Activated T-helper 17 cell treated with anti-CD3 and anti-CD28 coated beads, Interleukin-2, amount 50 U/mL, for 72 hours (primary cell): ENCODE measurements around the gene KDM5A. TPM values are rescaled to one million over a fixed set of nuclear protein-coding genes. Genes with fewer than 3 reads are reported as not detected.
"Not testable (repeated sequence)": the region's sequence is repeated elsewhere in the genome, so short reads cannot be mapped to it uniquely, and the experiment has no call there.

Experiments used
- ATAC-seq: fragments of 150-1000 bp; cut with Tn5 transposase; replicated peaks from 2 replicates; pipeline ENCODE4 v1.10.0; 2021; ENCODE audit warnings: mild to moderate bottlenecking, moderate library complexity
- H3K27ac Mint-ChIP-seq: one replicate; pipeline ENCODE4 v1.8.0; 2022; ENCODE audit warnings: mixed read lengths
- H3K27me3 Mint-ChIP-seq: one replicate; pipeline ENCODE4 v1.8.0; 2022; ENCODE audit warnings: mixed read lengths
- H3K36me3 Mint-ChIP-seq: one replicate; pipeline ENCODE4 v1.8.0; 2022; ENCODE audit warnings: low read depth, mild to moderate bottlenecking, mixed read lengths
- H3K4me1 Mint-ChIP-seq: one replicate; pipeline ENCODE4 v1.8.0; 2022; ENCODE audit warnings: mixed read lengths
- H3K4me3 Mint-ChIP-seq: one replicate; pipeline ENCODE4 v1.8.0; 2022; ENCODE audit warnings: mild to moderate bottlenecking, mixed read lengths
- H3K9me3 Mint-ChIP-seq: one replicate; pipeline ENCODE4 v1.8.0; 2022; ENCODE audit warnings: mixed read lengths
- total RNA-seq, 2 donors: library from RNA; stranded (reverse); gene quantifications; one replicate each; pipeline ENCODE4 v1.2.3, GENCODE V29; 2022

Gene KDM5A
- total RNA-seq, 2 donors from 2014 or later, result 62.5 to 82.1 TPM

- H3K27me3 Mint-ChIP-seq, result no peaks in the 10 kb centered on the region
- peaks cover 14% of the 10 kb centered on the region for H3K4me1 Mint-ChIP-seq
- H3K36me3 Mint-ChIP-seq, result peaks cover 100% of the 10 kb centered on the region
- no peaks in the 10 kb centered on the region for H3K9me3 Mint-ChIP-seq
- H3K4me3 Mint-ChIP-seq, result no peak overlapping the region
- no peak overlapping the region for H3K27ac Mint-ChIP-seq
- ATAC-seq, result no peak
Measured at GRCh38 chr12:307406-307805, 81.7 kb downstream of the KDM5A start.

GRCh38 chr12:304805-305204, 84.3 kb downstream of the KDM5A start:
- Mint-ChIP-seq H3K27ac (no peak overlapping the region), H3K36me3 (peaks cover 100% of the 10 kb centered on the region), H3K4me3 (no peak overlapping the region), H3K9me3 (peaks cover 3% of the 10 kb centered on the region), H3K27me3 (no peaks in the 10 kb centered on the region), H3K4me1 (peaks cover 40% of the 10 kb centered on the region)
- no peak for ATAC-seq

GRCh38 chr12:302766-303165, 86.4 kb downstream of the KDM5A start:
- Mint-ChIP-seq H3K4me3 (peak overlapping the region; percentile 42), H3K27ac (peak overlapping the region; percentile 18), H3K36me3 (peaks cover 100% of the 10 kb centered on the region), H3K4me1 (peaks cover 54% of the 10 kb centered on the region)
- H3K27me3 Mint-ChIP-seq, ATAC-seq, H3K9me3 Mint-ChIP-seq: not testable (repeated sequence)

- H3K9me3 Mint-ChIP-seq, H3K27me3 Mint-ChIP-seq, ATAC-seq: not testable (repeated sequence)
- Mint-ChIP-seq H3K27ac (peak overlapping the region; percentile 83), H3K36me3 (peaks cover 100% of the 10 kb centered on the region), H3K4me3 (peak overlapping the region; percentile 47), H3K4me1 (peaks cover 54% of the 10 kb centered on the region)
Measured at GRCh38 chr12:300166-300565, 89.0 kb downstream of the KDM5A start.

GRCh38 chr12:299511-299910, 89.6 kb downstream of the KDM5A start:
- not testable (repeated sequence) for H3K9me3 Mint-ChIP-seq, ATAC-seq, H3K27me3 Mint-ChIP-seq, H3K4me3 Mint-ChIP-seq
- peaks cover 55% of the 10 kb centered on the region for H3K4me1 Mint-ChIP-seq
- peaks cover 100% of the 10 kb centered on the region for H3K36me3 Mint-ChIP-seq
- H3K27ac Mint-ChIP-seq, result peak overlapping the region; percentile 83

GRCh38 chr12:298059-298458, 91.1 kb downstream of the KDM5A start:
- H3K4me3 Mint-ChIP-seq, H3K27me3 Mint-ChIP-seq, H3K27ac Mint-ChIP-seq, H3K9me3 Mint-ChIP-seq, ATAC-seq: not testable (repeated sequence)
- Mint-ChIP-seq H3K4me1 (peaks cover 54% of the 10 kb centered on the region), H3K36me3 (peaks cover 100% of the 10 kb centered on the region)

- H3K4me1 Mint-ChIP-seq, result peaks cover 31% of the 10 kb centered on the region
- peak overlapping the region; percentile 45 for H3K27ac Mint-ChIP-seq
- no peaks in the 10 kb centered on the region for H3K9me3 Mint-ChIP-seq
- ATAC-seq, result no peak
- H3K36me3 Mint-ChIP-seq, result peaks cover 99% of the 10 kb centered on the region
- H3K4me3 Mint-ChIP-seq, result no peak overlapping the region
- no peaks in the 10 kb centered on the region for H3K27me3 Mint-ChIP-seq
Measured at GRCh38 chr12:295132-295531, 94.0 kb downstream of the KDM5A start.

- ATAC-seq, result no peak
- Mint-ChIP-seq H3K36me3 (peaks cover 89% of the 10 kb centered on the region), H3K27ac (no peak overlapping the region), H3K27me3 (no peaks in the 10 kb centered on the region), H3K9me3 (no peaks in the 10 kb centered on the region), H3K4me3 (no peak overlapping the region), H3K4me1 (peaks cover 14% of the 10 kb centered on the region)
Measured at GRCh38 chr12:293199-293598, 95.9 kb downstream of the KDM5A start.

- Mint-ChIP-seq H3K4me1 (peaks cover 23% of the 10 kb centered on the region), H3K36me3 (peaks cover 89% of the 10 kb centered on the region), H3K27ac (no peak overlapping the region), H3K9me3 (no peaks in the 10 kb centered on the region), H3K27me3 (no peaks in the 10 kb centered on the region), H3K4me3 (no peak overlapping the region)
- no peak for ATAC-seq
Measured at GRCh38 chr12:292186-292585, 96.9 kb downstream of the KDM5A start.

- Mint-ChIP-seq H3K27ac (no peak overlapping the region), H3K4me3 (no peak overlapping the region), H3K36me3 (peaks cover 89% of the 10 kb centered on the region), H3K27me3 (no peaks in the 10 kb centered on the region), H3K4me1 (peaks cover 33% of the 10 kb centered on the region), H3K9me3 (no peaks in the 10 kb centered on the region)
- no peak for ATAC-seq
Measured at GRCh38 chr12:291153-291723, 97.9 kb downstream of the KDM5A start.

GRCh38 chr12:288687-289086, 100.4 kb downstream of the KDM5A start:
- peak overlapping the region; percentile 98 for H3K27ac Mint-ChIP-seq
- H3K36me3 Mint-ChIP-seq, result peaks cover 89% of the 10 kb centered on the region
- no peak overlapping the region for H3K4me3 Mint-ChIP-seq
- ATAC-seq, result no peak
- no peaks in the 10 kb centered on the region for H3K27me3 Mint-ChIP-seq
- H3K4me1 Mint-ChIP-seq, result peaks cover 40% of the 10 kb centered on the region
- no peaks in the 10 kb centered on the region for H3K9me3 Mint-ChIP-seq

- Mint-ChIP-seq H3K9me3 (no peaks in the 10 kb centered on the region), H3K27ac (peak overlapping the region; percentile 98), H3K4me1 (peaks cover 34% of the 10 kb centered on the region), H3K4me3 (peak overlapping the region; percentile 70), H3K36me3 (peaks cover 88% of the 10 kb centered on the region), H3K27me3 (no peaks in the 10 kb centered on the region)
- peak; percentile 90 for ATAC-seq
Measured at GRCh38 chr12:286531-287300, 102.4 kb downstream of the KDM5A start.

- H3K27ac Mint-ChIP-seq, result no peak overlapping the region
- H3K4me3 Mint-ChIP-seq, result no peak overlapping the region
- no peak for ATAC-seq
- peaks cover 15% of the 10 kb centered on the region for H3K4me1 Mint-ChIP-seq
- peaks cover 30% of the 10 kb centered on the region for H3K36me3 Mint-ChIP-seq
- no peaks in the 10 kb centered on the region for H3K27me3 Mint-ChIP-seq
- H3K9me3 Mint-ChIP-seq, result peaks cover 3% of the 10 kb centered on the region
Measured at GRCh38 chr12:278046-278445, 111.1 kb downstream of the KDM5A start.

- H3K27me3 Mint-ChIP-seq, result no peaks in the 10 kb centered on the region
- no peak overlapping the region for H3K4me3 Mint-ChIP-seq
- no peak overlapping the region for H3K27ac Mint-ChIP-seq
- peaks cover 10% of the 10 kb centered on the region for H3K36me3 Mint-ChIP-seq
- H3K9me3 Mint-ChIP-seq, result peaks cover 3% of the 10 kb centered on the region
- ATAC-seq, result no peak
- peaks cover 15% of the 10 kb centered on the region for H3K4me1 Mint-ChIP-seq
Measured at GRCh38 chr12:275812-276211, 113.3 kb downstream of the KDM5A start.

GRCh38 chr12:273382-273781, 115.7 kb downstream of the KDM5A start:
- Mint-ChIP-seq H3K36me3 (no peaks in the 10 kb centered on the region), H3K27ac (no peak overlapping the region), H3K4me1 (peaks cover 12% of the 10 kb centered on the region), H3K27me3 (no peaks in the 10 kb centered on the region), H3K9me3 (peaks cover 3% of the 10 kb centered on the region), H3K4me3 (no peak overlapping the region)
- peak; percentile 83 for ATAC-seq
